HG03066 (cell line): ENCODE measurements around the gene COL6A5.
"Not testable (repeated sequence)": the region's sequence is repeated elsewhere in the genome, so short reads cannot be mapped to it uniquely, and the experiment has no call there.

ENCODE experiments used
- ATAC-seq: cut with Tn5 transposase; IDR thresholded peaks from one replicate; pipeline ENCODE4 v1.9.1; 2021; ENCODE audit warnings: low read depth; ENCODE audit not compliant: unreplicated experiment

COL6A5 gene, protein sequence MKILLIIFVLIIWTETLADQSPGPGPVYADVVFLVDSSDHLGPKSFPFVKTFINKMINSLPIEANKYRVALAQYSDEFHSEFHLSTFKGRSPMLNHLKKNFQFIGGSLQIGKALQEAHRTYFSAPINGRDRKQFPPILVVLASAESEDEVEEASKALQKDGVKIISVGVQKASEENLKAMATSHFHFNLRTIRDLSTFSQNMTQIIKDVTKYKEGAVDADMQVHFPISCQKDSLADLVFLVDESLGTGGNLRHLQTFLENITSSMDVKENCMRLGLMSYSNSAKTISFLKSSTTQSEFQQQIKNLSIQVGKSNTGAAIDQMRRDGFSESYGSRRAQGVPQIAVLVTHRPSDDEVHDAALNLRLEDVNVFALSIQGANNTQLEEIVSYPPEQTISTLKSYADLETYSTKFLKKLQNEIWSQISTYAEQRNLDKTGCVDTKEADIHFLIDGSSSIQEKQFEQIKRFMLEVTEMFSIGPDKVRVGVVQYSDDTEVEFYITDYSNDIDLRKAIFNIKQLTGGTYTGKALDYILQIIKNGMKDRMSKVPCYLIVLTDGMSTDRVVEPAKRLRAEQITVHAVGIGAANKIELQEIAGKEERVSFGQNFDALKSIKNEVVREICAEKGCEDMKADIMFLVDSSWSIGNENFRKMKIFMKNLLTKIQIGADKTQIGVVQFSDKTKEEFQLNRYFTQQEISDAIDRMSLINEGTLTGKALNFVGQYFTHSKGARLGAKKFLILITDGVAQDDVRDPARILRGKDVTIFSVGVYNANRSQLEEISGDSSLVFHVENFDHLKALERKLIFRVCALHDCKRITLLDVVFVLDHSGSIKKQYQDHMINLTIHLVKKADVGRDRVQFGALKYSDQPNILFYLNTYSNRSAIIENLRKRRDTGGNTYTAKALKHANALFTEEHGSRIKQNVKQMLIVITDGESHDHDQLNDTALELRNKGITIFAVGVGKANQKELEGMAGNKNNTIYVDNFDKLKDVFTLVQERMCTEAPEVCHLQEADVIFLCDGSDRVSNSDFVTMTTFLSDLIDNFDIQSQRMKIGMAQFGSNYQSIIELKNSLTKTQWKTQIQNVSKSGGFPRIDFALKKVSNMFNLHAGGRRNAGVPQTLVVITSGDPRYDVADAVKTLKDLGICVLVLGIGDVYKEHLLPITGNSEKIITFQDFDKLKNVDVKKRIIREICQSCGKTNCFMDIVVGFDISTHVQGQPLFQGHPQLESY (N-terminal part only)

GRCh38 chr3:130345487-130346079 is at the start of gene COL6A5:
Gene COL6A5, plus strand, starts transcription at chr3:130345672. Its CDS starts 27,967 bp downstream, at chr3:130373639.
- ATAC-seq, result no peak

GRCh38 chr3:130299531-130299930 is 45.9 kb upstream of the COL6A5 start:
- ATAC-seq, result no peak

- ATAC-seq, result no peak
These were observed 44.6 kb upstream of the COL6A5 start for GRCh38 chr3:130300888-130301287.

- no peak for ATAC-seq
These were observed 35.4 kb upstream of the COL6A5 start for GRCh38 chr3:130310109-130310508.

DNA sequence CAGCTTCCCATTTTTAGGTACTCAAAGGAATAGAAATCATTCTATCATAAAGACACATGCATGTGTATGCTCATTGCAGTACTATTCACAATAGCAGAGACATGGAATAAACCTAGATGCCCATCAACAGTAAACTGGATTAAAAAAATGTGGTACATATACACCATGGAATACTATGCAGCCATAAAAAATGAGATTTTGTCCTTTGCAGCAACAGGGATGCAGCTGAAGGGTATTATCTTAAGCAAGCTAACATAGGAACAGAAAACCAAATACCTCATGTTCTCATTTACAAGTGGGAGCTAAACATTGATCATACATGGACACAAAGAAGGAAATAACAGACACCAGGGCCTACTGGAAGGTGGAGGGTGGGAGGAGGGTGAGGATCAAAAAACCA is 33.1 kb upstream of the COL6A5 start:
- no peak for ATAC-seq

DNA sequence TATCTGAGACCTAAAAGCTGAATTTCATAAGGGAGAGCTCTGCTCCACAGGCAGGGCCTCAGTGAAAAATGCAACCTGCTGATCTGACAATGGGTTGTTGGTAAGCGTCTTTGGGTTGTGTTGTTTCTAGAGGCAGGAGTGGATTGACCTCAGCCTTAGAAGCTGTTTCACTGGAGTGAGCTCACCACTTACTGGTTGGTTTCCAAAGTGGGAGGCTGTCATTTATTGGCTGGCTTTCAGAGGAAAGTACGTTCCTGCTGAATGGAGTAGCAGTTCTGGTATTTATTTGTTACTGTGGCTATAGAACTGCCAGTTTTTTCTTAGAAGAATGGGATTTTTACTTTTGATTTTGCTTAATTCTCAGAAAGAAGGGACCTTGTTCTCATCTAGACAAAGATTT is 29.3 kb upstream of the COL6A5 start:
- ATAC-seq, result no peak

DNA sequence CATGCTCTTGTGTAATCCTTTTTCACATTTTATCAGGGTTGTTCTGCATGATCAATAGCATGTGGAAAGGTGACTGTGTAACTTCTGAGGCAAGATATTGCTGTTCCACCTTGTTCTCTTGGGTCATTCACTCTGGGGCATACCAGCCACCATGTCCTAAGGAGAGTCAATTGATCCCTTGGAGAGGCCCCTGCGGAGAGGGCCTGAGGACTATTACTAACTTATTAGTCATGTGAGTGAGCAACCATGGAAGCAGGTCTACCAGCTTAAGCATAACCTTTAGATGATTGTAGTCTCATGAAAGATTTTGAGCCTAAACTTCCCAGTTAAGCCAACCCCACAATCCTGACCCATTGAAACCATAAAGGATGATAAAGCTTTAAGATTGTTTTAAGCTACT is 22.0 kb upstream of the COL6A5 start:
- ATAC-seq, result no peak

DNA sequence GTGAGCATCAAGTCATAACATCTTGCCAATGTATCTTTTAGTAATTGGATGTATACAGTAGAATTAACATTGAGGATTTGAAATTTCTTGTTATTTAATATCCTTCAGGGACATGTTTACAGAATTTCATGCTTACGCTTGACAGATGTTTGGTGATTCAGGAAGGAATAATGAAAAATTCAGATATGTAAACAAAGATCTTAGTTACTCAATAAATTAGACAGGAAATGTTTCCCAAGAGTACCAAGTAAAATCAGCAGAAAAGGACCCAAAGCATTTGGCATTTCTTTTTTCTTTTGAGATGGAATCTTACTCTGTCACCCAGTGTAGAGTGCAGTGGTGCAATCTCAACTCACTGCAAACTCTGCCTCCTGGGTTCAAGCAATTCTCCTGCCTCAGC is 4.7 kb upstream of the COL6A5 start:
- no peak for ATAC-seq

- no peak for ATAC-seq
These were observed 4.1 kb upstream of the COL6A5 start for GRCh38 chr3:130341388-130341787.

GRCh38 chr3:130341882-130342281 is 3.6 kb upstream of the COL6A5 start:
- ATAC-seq, result no peak

- ATAC-seq, result no peak
These were observed 2.4 kb upstream of the COL6A5 start for GRCh38 chr3:130342821-130343661.

GRCh38 chr3:130348258-130348657 is 2.8 kb downstream of the COL6A5 start:
- not testable (repeated sequence) for ATAC-seq

GRCh38 chr3:130354430-130354829 is 9.0 kb downstream of the COL6A5 start:
- no peak for ATAC-seq

GRCh38 chr3:130374033-130374432 is 28.6 kb downstream of the COL6A5 start:
- ATAC-seq, result no peak

DNA sequence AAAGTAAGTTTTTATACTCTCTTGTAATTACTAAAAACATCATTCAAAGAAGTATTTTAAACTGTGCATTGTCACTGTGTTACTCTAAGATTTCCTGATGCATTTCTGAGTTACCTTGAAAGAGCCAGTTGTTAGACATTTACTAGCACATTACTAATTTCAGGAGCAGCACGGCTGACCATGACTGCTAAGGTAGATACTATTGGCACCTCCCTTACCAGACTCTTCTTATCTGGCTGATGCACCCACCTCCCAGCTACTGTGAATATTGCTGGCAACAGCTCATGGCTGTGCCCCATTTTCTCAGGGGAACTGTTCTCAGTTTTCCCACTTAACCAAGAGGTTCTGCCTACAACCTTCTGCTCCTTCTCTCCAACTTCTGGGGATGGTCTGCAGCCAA is 29.4 kb downstream of the COL6A5 start:
- no peak for ATAC-seq

DNA sequence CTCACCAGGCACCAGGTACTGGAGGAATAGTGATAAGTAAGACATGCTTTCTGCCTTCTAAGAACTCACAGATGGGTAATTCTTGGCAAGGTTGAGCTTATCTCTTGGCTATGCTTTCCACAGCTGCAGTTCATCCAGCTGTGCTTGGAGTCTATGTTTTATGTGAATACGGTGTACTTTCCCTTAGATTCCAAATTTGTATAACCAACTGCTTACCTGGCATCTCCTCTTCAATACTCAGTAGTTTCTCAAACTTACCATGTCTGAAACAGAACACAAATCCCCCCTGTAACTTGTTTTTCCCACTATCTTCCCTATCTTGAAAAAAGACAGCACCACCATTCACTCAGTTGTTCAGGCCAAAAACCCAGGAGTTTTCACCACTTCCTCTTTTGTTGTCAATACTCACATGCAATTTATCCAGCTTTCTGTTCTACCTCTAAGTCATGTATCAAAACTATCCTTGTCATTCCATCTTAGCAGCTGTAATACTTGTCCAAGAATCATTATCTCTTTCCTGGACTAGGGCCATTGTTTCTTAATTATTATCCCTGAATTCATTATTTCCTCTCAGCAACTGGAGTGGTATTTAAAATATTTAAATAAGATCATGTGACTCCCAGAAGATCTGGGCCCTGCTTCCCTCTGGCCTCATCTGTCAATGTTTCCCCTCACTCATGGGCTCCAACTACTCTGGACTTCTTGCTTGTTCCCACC is 32.6 kb downstream of the COL6A5 start:
- no peak for ATAC-seq

DNA sequence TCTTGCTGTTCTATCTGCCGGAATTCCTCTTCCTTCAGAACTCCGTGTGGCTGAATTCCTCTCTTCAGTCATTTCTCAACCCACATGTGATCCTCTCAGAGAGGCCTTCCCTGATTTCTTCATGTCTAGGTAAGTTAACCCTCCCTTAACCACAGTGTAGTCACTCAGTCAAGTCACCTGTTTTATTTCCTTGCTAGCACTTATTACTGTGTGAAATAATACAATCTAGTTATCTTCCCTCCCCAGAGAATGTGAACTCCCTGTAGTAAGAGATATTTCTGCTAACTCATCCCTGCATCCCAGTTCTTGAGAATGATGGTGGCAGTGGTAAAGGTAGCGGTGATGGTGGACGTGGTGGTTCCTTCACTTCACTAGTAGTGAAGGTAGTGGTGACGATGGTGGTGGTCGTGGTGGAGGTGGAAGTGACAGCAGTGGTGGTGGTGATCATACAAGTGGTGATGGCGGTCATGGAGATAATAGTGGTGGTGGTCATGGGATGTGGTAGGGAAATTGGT is 33.3 kb downstream of the COL6A5 start:
- ATAC-seq, result no peak

GRCh38 chr3:130379274-130379673 is 33.8 kb downstream of the COL6A5 start:
- ATAC-seq, result no peak

GRCh38 chr3:130380398-130380797 is 34.9 kb downstream of the COL6A5 start:
- no peak for ATAC-seq
